COLO829 (cell line): ENCODE results near the gene ANAPC16.
"Not testable (repeated sequence)": the region's sequence is repeated elsewhere in the genome, so short reads cannot be mapped to it uniquely, and the experiment has no call there.

Experiments
- DNase-seq: peaks from one replicate; pipeline ENCODE4 v3.0.0; 2012; ENCODE audit warnings: low spot score

ANAPC16 gene

DNA sequence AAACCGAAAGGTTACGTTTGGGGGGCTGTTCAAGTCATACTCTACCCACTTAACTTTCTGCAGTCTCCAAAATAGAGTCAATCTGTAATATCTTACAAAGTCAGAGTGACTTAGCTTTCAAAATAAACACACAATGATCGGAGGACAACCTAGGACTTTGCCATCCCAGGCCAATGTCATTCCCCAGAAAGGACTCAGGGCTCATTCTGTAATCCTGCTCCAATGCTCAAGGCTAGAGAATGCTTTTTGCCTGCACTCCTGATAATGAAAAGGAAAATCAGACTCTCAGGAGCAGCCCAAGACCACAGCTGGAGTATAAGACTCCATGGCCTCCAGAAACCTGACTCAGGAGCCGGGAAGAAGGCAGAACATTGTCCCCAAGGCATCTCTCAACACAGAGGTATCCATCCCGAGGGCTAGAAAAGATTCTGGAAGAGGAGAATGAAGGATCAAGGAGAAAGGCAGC lies 28.8 kb downstream of the ANAPC16 start:
- no peak for DNase-seq

DNA sequence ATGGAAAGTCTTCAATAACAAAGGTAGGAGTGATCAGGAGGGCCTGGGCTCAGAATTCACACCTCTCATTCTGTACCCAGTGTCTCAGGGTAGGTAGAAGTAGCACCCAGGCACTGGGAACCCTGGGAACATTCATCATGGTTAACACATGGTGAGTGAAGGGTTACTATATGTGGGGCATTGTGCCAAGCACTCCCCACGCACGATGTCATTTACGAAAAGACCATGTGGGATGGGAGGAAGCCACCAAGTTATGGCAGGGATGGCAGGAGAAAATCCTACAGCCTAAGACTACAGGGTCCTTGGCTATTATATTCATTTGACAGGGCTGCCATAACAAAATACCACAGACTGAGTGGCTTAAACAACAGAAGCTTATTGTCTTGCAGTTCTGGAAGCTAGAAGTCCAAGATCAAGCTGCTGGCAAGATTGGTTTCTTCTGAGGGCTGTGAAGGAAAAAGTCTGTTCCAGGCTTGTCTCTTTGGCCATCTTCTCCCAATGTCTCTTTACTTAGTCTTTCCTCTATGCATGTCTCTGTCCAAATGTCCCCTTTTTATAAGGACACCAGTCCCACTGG lies 30.2 kb downstream of the ANAPC16 start:
- DNase-seq: no peak

GRCh38 chr10:72248468-72249151 lies 32.8 kb downstream of the ANAPC16 start:
- DNase-seq: peak; percentile 80

DNA sequence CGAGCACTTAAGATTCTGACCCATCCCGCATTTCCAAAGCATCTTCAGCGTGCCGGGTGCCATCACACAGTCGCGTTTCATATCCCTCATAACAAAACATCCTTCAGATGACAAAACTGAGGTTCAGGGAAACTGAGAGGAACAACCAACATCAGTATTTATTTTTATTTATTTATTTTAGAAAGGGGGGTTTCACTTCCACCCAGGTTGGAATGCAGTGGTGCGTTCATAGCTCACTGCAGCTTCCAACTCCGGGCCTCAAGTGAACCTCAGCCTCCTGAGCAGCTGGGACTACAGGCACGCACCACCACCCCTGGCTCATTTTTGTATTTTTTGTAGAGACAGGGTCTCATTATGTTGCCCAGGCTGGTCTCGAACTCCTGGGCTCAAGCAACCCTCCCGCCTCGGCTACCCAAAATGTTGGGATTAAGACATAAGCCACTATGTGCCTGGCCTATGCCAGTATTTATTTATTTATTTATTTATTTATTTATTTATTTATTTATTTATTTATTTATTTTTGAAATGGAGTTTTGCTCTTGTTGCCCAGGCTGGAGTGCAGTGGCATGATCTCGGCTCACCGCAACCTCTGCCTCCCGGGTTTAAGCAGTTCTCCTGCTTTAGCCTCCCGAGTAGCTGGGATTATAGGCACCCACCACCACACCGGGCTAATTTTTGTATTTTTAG lies 33.5 kb downstream of the ANAPC16 start:
- DNase-seq: not testable (repeated sequence)

GRCh38 chr10:72250666-72251065 lies 34.9 kb downstream of the ANAPC16 start:
- DNase-seq: no peak

DNA sequence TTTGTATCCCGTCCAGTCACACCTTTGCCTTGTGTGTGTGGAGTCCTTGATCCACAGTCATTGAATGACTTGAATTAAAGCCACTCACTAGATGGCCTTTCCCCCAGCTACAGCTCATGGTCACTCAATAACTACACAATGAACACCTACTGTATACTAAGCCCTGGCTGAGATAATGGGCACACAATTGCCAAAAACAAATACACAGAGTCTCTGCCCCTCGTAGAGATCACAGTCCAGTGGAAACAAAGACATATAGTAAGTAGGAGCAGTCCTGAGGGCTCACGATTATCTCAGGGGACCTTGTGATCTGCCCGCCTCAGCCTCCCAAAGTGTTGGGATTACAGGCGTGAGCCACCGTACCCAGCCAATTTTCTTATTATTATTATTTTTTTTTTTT lies 35.8 kb downstream of the ANAPC16 start:
- DNase-seq: no peak

DNA sequence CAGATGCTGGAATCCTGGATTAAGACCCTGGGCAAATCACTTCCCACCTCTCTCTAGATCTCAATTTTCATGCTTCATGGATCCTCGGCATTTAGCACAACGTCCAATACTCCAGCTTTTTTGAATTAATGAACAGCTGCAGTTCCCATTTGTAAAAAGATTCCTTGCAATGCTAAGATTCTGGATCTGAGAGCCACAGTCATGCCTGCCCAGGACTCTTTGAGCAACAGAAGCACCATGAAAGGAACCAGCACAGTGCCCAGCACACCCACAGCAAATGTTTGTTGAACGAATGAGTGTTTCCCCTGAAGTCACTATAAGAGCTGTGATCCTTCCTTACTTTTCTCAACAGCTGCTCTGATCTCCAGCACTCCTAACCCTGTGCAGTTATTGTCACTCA lies 37.2 kb downstream of the ANAPC16 start:
- DNase-seq: no peak

- DNase-seq: no peak
Measured at GRCh38 chr10:72253578-72253977, 37.8 kb downstream of the ANAPC16 start.

DNA sequence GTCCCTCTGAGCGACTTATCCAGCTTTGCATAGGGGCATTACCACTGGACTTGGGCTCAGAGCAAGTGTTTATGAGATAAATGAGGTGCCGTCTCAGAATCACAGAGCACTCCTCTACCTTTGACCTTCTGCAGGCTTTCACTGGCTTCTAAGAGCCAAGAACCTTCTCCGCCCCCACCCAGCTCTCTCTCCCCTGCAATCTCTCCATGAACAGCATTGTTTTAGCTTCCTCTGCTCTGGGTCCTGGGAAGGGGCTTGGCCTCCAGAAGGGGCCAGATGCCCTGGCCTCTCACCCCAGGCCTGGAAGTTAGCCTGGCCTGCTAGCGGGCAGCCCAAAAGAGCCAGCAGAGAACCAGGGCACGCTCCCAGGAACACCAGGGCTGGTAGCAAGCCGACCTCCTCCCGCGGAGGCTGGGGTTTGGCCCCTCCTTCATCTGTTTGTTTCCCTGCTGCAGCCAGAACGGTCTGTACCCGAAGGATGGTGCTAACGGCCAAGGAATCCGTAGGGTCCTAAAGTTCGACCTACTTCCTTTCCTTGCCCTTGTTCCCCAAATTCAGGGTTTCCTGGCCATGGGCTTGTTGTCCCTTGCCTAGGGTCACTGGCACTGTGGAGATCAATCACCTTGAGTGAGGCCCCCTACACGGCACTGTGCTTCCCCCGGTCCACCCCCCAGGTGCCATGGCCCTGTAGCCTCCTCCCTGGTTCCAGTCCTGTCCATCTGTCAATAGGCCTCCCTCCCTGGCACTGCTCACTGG lies 39.2 kb downstream of the ANAPC16 start:
- DNase-seq: peak; percentile 74

DNA sequence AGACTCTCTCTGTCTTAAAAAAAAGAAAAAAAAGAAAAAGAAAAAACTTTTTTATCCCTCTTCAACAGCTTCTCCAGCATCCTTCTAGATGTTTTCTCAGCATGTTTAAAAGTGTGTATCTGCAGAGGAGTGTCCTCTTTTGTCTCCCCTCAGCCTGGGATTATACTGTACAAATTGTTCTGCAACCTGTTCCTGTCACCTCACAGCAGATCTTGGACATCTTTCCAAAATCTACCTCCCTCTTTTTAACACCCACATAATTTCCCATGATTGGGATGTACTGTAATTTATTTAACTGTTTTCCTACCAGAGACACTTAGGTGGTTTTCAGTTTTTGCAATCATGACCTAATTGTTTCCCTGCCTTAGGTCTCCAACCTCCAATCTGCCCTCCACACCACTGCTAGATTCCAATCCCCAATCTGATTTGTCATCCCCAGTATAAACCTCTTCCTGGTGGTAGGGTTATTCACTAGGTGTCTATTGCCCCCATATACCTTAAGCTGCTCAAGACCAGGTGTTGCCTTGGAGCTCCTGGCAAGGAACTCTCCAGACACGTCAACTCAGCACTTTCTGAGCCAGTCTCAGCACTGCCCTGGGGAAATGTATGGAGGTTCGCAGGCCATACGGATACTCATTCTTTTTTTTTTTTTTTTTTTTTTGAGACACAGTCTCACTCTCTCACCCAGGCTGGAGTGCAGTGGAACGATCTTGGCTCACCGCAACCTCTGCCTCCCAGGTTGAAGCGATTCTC lies 40.3 kb downstream of the ANAPC16 start:
- DNase-seq: no peak

GRCh38 chr10:72257051-72257892 lies 41.5 kb downstream of the ANAPC16 start:
- DNase-seq: no peak

DNA sequence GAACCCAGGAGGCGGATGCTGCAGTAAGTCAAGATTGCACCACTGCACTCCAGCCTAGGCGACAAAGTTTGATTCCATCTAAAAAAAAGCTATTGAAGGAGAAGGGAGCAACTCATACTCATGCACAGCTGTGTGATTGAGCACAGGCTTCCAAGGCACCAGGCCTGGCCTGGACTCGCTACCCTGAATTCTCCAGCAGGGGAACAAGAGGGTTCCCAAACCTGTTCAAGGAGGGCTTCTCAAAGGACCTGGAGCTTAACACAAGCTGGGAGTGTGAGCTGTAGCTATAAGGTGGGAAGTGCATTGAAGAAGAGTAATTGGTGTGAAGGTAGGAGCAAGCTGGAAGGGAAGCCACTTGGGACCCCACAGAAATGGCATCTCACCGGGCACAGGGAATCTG lies 42.8 kb downstream of the ANAPC16 start:
- no peak for DNase-seq

GRCh38 chr10:72259491-72260238 lies 43.9 kb downstream of the ANAPC16 start:
- no peak for DNase-seq

DNA sequence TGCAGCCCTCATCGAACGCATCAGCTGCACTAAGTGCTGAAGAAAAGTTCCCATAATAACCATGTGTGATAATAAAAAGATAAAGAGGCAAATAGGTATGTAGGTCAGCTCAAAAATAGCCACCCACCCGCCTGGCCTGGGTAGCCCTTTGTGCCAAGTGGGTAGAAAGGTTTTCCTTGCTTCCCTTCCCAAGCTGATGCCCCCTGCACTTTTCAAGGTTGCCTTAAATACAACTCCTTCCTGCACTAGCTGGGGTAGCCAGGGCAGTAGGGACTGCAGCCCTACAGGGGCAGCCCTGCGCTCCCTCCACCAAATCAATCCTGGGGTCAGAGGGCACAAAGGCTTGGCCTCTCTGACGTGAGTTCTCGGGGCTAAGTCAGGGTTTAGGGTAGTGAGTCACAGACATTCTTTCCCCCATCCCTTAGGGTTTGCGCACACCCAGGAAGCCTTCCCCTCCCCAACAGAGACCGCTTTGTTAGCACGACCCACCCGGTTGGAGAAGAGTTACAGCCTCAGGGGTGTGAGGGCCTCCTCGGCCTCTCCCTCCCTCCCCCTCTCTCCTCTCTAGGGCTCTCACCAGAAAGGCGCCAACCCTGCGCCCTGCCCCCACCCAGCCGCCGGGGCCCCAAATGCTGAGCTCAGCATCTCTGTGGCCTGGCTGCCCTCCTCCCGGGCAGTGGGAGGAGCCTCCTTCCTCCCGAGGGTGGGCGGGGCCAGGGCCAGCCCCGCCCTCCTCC lies 44.6 kb downstream of the ANAPC16 start:
- peak; percentile 88 for DNase-seq

- no peak for DNase-seq
Measured at GRCh38 chr10:72260976-72261783, 45.4 kb downstream of the ANAPC16 start.

GRCh38 chr10:72261784-72262404 lies 46.1 kb downstream of the ANAPC16 start:
- DNase-seq: no peak

GRCh38 chr10:72263613-72264241 lies 47.9 kb downstream of the ANAPC16 start:
- no peak for DNase-seq

DNA sequence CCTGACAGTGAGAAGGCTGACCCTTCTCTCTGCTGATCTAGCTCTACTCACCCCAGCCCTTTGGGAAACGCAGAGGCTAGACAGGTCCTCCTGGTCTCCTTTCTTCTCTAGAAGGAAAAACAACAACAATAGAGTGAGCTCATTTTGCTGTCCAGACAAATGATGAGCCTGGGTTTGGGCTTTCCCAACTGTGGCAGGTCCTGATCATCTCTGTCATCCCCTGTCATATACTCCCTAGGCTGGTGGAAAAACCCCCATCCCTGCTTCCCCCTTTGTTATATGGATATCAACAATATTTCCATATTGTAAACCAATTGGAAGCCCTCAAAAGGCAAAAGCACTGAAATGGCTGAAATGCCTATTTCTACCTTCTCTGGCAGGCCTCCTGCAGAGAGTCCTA lies 48.7 kb downstream of the ANAPC16 start:
- no peak for DNase-seq
